Measurements from ENCODE around the gene TBPL2.

- TF ChIP-seq POLR2AphosphoS5 (IDR thresholded peaks at IDR 0.05) (no peak), CTCF (IDR thresholded peaks at IDR 0.05 in 8 of 11, conservative IDR thresholded peaks at IDR 0.05 in 3 of 11) (no peak), POLR2A (IDR thresholded peaks at IDR 0.05) (no peak)
Observed at GRCh38 chr14:55451950-55452349, 11.5 kb upstream of the TBPL2 start.

Data from spleen (tissue), 7 donors.